HG02870 (cell line): ENCODE data around the gene OR2G3.

Experiments used
- ATAC-seq: cut with Tn5 transposase; IDR thresholded peaks from one replicate; pipeline ENCODE4 v1.9.1; 2021; ENCODE audit warnings: mild to moderate bottlenecking, moderate library complexity; ENCODE audit not compliant: unreplicated experiment

OR2G3 gene

DNA sequence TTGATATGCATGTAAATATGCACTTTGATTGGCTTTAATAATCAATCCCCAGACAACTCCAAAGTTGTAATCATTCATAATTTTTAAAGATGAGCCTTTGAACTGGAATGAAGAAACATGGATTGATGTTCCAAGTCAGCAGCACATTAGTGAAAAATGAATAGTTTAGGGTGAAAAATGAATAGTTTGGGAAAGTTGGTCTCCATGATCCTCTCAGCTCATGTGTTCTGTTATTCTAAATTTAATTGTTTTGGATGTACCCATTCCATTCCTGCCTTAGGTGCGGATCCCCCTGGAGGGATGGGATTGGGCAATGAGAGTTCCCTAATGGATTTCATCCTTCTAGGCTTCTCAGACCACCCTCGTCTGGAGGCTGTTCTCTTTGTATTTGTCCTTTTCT is at the start of gene OR2G3:
TSS of gene OR2G3 (plus strand) at position 301 of the 400 bp plus-strand sequence. CDS start at position 301, 0 bp downstream.
- no peak for ATAC-seq

DNA sequence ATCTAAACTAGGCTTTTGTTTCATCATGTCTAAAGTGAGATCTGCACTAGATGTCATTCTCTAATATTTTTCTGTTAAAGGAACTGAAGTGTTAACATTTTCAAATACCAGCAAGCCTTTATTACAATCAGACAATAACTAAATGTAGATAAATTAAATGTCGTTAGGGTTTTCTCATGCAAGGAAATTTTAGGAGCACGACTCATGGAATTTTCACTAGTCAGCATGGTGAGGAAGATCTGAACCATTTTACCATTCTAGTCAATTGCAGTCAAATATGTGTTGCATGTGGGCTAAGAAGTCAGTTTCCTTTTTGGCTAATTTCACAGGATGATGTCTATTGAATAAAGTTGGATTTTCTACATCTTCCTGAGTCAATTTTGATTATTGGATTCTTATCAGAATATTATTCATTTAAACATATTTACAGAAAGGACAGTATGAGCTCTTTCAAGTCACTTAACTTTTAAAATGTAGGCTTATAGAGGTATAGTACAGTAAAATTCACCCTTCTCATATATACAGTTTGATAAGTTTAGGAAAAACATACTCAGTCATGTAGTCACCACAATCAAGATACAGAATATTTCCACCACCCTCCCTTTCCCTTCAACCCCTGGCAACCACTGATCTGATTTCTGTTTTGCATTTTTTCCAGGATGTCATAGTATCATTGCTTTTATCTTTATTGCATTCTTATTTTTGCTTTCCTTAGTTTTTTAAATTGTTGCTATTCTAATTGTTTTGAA is 47.3 kb upstream of the OR2G3 start:
- ATAC-seq = no peak

- no peak for ATAC-seq
Measured at GRCh38 chr1:247561711-247562110, 43.7 kb upstream of the OR2G3 start.

GRCh38 chr1:247562198-247562597 is 43.2 kb upstream of the OR2G3 start:
- ATAC-seq = no peak

DNA sequence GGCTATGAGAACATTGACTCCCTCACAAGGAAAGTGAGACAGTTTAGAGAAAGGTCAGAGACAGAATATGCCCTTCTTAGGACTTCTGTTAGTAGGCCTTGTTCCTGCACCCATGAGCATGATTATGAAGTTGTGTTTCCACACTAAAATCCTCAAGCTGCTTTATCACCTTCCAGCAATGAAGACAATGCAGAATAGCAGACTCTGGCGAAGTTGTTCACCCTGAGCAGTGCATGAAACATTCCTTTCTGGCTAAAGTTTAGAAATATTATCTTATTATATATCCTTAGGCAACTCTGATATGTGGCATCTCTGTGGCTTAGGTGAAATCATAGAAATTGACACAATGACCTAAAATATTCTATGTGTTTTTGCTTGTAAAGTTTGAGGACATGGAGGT is 31.1 kb upstream of the OR2G3 start:
- no peak for ATAC-seq

DNA sequence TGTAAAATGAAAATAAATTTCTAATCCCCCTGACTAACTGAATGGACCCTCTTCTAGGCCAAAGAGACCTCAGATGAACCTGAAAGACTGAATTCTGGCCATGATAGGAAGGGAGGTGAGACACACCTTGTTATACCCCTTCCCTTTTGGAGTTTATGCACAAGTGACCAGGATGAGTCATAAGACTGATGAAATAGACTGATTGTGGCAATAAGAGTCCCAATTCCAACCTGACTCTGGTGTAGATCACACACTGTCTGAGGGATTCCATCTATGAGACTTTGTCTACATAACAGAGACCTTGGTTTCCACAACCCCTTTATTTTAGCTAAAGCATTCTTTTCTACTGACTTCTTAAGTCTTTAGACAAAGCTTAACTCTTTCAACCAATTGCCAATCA is 30.7 kb upstream of the OR2G3 start:
- ATAC-seq = no peak

- no peak for ATAC-seq
Measured at GRCh38 chr1:247576514-247576913, 28.9 kb upstream of the OR2G3 start.

DNA sequence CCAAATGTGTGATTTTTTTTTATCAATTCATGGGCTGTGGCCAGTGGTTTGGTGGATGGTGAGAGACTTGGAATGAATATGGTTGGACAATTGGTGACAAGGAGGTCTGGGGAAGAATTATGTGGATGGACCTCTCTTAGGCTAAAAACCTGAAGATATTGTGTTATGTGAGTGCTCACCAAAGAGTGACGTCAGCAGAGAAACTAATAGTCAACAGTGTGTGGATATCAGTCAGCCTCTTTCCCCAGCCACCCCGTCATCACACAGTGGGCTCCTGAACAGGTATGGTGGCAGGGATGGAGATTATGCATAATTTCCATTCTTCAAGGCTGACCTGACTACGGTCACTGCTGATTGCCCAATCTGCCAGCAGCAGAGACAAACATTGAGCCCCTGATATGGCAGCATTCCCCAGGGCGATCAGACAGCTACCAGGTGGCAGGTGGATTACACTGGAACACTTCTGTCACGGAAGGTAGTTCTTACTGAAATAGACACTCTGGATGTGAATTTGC is 26.4 kb upstream of the OR2G3 start:
- ATAC-seq = no peak

DNA sequence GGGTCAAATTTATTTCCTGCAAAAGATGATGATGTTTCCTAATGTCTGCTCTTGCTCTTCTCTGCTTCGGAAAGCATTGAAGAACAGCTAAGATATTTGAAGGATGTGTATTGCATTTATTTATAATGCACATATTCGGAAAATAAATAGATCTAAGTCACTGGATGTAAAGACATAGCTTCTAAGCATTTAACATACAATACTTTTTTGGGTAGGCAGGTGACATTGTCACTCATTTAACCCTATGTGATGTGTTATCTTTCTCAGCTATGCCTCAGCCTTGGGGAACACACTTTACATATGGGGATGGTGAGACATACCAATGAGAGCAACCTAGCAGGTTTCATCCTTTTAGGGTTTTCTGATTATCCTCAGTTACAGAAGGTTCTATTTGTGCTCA is 17.3 kb upstream of the OR2G3 start, which contains the start of gene OR2G2:
TSS of gene OR2G2 (plus strand) at position 301 of the 400 bp plus-strand sequence. CDS start at position 301, 0 bp downstream.
- ATAC-seq = no peak

DNA sequence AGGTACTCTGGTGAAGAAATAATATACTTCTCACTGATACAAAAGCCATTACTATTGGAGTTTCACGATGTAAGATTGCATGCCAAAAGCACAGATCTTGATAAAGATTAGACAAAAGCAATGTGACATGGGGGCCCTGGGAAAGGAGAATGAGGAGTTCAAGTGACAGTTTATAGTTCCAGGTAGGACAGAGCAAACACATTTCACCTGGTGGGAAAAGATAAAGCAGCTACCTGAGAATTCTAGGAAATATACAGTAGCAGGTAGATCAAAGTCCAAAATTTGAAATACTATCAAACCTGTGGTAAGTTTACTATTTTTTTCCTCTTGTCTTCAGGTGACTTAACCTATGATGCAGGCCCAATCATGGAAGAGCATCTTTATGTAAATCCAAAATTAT is 8.0 kb downstream of the OR2G3 start:
- no peak for ATAC-seq

GRCh38 chr1:247614625-247615024 is 9.2 kb downstream of the OR2G3 start:
- no peak for ATAC-seq

DNA sequence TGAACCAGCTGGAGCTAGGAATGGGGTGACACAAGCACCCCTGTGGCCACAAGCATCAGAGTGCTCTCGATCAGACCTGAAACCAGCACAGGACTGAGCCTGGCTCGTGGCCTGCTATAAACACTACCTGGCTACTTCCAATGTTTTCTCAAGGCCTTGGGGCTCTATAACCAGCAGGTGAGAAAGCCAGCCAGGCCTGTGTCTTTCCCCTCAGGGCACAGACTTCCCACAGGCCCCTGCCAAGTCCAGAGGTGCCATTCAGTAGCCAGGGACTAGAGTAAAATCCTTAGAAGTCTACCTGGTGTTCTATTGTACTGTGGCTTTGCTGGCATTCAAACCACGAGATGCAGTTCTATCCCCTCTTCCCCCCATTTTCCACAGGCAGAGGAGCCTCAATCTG is 22.6 kb downstream of the OR2G3 start:
- ATAC-seq = no peak

- no peak for ATAC-seq
Measured at GRCh38 chr1:247638011-247638410, 32.6 kb downstream of the OR2G3 start.

- ATAC-seq = no peak
Measured at GRCh38 chr1:247638781-247639180, 33.4 kb downstream of the OR2G3 start.

DNA sequence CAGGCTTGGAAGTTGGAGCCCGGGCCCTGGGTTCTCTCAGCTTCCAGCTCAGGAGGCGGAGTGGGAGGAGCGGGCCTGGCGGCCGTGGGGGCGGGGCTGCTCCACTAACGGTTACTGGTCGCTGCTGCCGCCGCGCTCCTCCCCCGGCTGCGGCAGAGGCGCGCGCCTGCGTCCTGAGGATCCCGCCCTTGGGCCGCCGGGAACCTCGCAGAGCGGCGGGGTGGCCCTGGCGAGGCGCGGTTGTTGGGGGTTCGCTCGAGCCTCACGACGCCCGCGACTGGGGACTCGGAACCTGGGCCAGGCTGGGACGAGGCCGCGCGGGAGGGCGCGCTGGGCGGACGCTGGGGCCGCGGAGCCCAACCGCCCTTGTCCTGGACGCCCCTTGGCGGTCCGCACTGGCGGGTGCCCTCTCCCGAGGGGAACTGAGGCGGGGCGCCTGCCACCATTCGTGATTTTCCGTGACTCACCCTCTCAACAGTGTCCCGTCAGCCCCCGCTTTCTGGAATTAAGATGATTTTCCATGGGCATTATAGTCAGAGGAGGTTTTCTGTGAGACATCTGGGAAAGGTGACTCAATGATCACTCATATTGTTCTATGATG is 34.1 kb downstream of the OR2G3 start:
- ATAC-seq = no peak

DNA sequence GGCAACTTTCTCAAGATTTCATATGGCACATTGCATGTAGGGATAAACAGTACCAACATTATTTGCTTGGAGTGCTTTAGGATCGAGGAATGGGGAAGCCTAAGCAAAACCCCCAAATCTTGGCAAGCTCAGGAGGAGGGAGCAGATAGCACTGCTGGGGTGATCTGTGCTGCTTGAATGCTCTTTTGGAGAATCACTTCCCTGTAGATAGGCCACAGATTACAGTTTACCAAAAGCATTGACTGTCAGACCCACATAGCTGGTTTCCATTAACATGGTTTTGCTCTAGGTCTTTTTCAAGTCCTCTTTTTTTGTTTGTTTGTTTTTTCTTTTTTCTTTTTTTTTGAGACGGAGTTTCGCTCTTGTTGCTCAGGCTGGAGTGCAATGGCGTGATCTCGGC is 37.4 kb downstream of the OR2G3 start:
- ATAC-seq = no peak

DNA sequence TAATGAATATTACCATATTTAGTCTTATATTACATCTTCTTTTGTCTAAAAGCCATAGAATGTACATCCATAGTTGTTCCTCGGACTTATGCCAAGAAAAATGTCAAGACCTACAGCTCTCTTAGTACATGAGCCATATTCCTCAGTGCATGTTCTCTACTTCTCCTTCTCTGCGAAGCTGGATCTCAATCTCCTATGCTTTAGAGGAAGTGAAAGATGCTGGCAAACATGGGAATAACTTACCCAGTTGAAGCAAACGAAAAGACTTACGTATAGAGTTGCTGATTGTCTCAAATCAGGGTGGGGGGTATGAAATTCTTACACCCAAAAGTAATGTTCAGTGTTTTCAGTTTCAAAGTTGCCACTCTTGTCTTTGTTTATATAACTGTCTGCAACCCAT is 41.5 kb downstream of the OR2G3 start:
- no peak for ATAC-seq

DNA sequence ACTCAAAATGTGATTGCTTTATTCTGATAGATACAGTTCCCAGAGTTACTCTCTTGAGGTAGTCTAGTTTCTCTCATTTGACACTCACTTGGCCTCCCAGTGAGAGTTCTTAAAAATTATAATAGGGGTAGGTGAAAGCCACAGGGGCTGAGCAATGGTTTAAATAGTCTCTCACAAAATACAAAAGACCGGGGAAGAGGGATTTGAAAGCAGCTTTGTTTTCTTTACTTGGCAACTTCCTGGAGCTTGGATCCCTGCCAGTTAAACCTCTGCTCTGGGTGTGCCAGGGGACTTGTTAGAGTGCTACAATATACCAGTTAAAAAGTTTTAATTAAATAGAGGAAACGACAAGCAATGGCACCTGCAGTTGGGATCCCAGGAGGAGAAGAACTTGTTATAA is 42.5 kb downstream of the OR2G3 start:
- ATAC-seq = no peak

- ATAC-seq = no peak
Measured at GRCh38 chr1:247653040-247653439, 47.7 kb downstream of the OR2G3 start.
